CD4-positive, alpha-beta memory T cell (primary cell): ENCODE measurements around the gene TMEM151A. TPM values are rescaled to one million over a fixed set of nuclear protein-coding genes. Genes with fewer than 3 reads are reported as not detected.
"Not testable (repeated sequence)": the region's sequence is repeated elsewhere in the genome, so short reads cannot be mapped to it uniquely, and the experiment has no call there.

Experiments
- CTCF ChIA-PET: fragments of 350-600 bp; sonication (Branson Sonifier 250); formaldehyde crosslinking; loops from one replicate; lab custom pipeline; 2021; ENCODE audit warnings: inconsistent platforms; ENCODE audit not compliant: partially characterized antibody; lab: Charles Lee
- POLR2A ChIA-PET: fragments of 350-600 bp; sonication (Branson Sonifier 250); formaldehyde crosslinking; loops from one replicate; lab custom pipeline; 2021; ENCODE audit not compliant: partially characterized antibody; lab: Charles Lee
- DNase-seq, 5 donors: peaks; one replicate each; pipeline versions ENCODE4 v3.0.0 to v3.0.0-alpha.2; 2020 to 2022; ENCODE audit warnings: mixed read lengths in 1 of 5
- H3K27ac ChIP-seq: one replicate; pipeline ENCODE4 v1.7.0; 2013; ENCODE audit warnings: low read depth, low read length
- H3K27me3 ChIP-seq: 2 replicates; pipeline ENCODE4 v1.7.0; 2013; ENCODE audit warnings: mild to moderate bottlenecking, low read length, moderate library complexity; ENCODE audit not compliant: insufficient read depth
- H3K36me3 ChIP-seq: 2 replicates; pipeline ENCODE4 v1.7.0; 2013; ENCODE audit warnings: mild to moderate bottlenecking, low read length, moderate library complexity; ENCODE audit not compliant: insufficient read depth
- H3K4me1 ChIP-seq: 2 replicates; pipeline ENCODE4 v1.7.0; 2013; ENCODE audit warnings: mild to moderate bottlenecking, low read length, moderate library complexity; ENCODE audit not compliant: insufficient read depth
- H3K4me3 ChIP-seq, 2 donors: one replicate each; pipeline ENCODE4 v1.7.0; 2013; ENCODE audit warnings: low read length in 2 of 2, mild to moderate bottlenecking in 1 of 2
- H3K9me3 ChIP-seq, 2 donors: one replicate each; pipeline ENCODE4 v1.7.0; 2013; ENCODE audit warnings: low read length in 2 of 2, control low read depth in 1 of 2; ENCODE audit not compliant: control insufficient read depth in 1 of 2
- H3K27ac Mint-ChIP-seq, 7 donors: one replicate each; pipeline ENCODE4 v1.8.0; 2020 to 2021; ENCODE audit warnings: mixed read lengths in 7 of 7, mild to moderate bottlenecking in 6 of 7, inconsistent platforms in 3 of 7, moderate library complexity in 3 of 7
- H3K27me3 Mint-ChIP-seq, 2 donors: one replicate each; pipeline ENCODE4 v1.8.0; 2020 to 2021; ENCODE audit warnings: mixed read lengths in 2 of 2
- H3K36me3 Mint-ChIP-seq, 2 donors: one replicate each; pipeline ENCODE4 v1.8.0; 2020 to 2021; ENCODE audit warnings: mixed read lengths in 2 of 2, inconsistent platforms in 1 of 2, mild to moderate bottlenecking in 1 of 2
- H3K4me1 Mint-ChIP-seq, 4 donors: one replicate each; pipeline ENCODE4 v1.8.0; 2020 to 2021; ENCODE audit warnings: mixed read lengths in 4 of 4, mild to moderate bottlenecking in 1 of 4
- H3K4me3 Mint-ChIP-seq, 8 donors: one replicate each; pipeline ENCODE4 v1.8.0; 2020 to 2021; ENCODE audit warnings: mixed read lengths in 8 of 8, mild to moderate bottlenecking in 7 of 8, moderate library complexity in 6 of 8, inconsistent platforms in 3 of 8
- H3K9me3 Mint-ChIP-seq, 8 donors: one replicate each; pipeline ENCODE4 v1.8.0; 2020 to 2021; ENCODE audit warnings: mixed read lengths in 8 of 8, mild to moderate bottlenecking in 5 of 8, inconsistent platforms in 3 of 8, moderate library complexity in 1 of 8
- intact Hi-C: fragments of 100-400 bp; cut with micrococcal nuclease; formaldehyde crosslinking; loops from one replicate; pipeline ENCODE4 v1.15.1; 2023
- polyA plus RNA-seq, 2 donors: library from polyadenylated mRNA; unstranded; fragments of 300-500 nt; fragmentation: Illumina TruSeq; gene quantifications; one replicate each; pipeline ENCODE4 v1.2.3, GENCODE V29; 2021
- total RNA-seq, 2 experiments: library from RNA; stranded (reverse); gene quantifications; one replicate each; pipeline ENCODE4 v1.2.3, GENCODE V29; 2021

The TMEM151A gene
- total and polyA plus RNA-seq, 4 experiments from 2014 or later, result not detected

- H3K4me1 ChIP-seq, result peaks cover 22% of the 10 kb centered on the region
- not testable (repeated sequence) for DNase-seq, H3K27me3 Mint-ChIP-seq, H3K27ac Mint-ChIP-seq, H3K4me3 ChIP-seq, H3K36me3 Mint-ChIP-seq, H3K9me3 Mint-ChIP-seq, H3K27ac ChIP-seq, H3K9me3 ChIP-seq, H3K27me3 ChIP-seq, H3K36me3 ChIP-seq
- CTCF ChIA-PET, result interaction anchor here (0.6 to 4.7 kb wide), 28 partner anchors 8 to 478 kb away, joined by 3 to 110 read pairs (median 6); partner anchors contain the start of genes B4GAT1, BRMS1, CCDC85B and DPP3
- POLR2A ChIA-PET, result interaction anchor here (0.9 to 4.4 kb wide), 14 partner anchors 15 to 534 kb away, joined by 3 to 53 read pairs (median 11); partner anchors contain the start of genes B4GAT1, BRMS1, PELI3 and RIN1
- H3K4me1 Mint-ChIP-seq, result peaks cover 4 to 20% (median 8%) of the 10 kb centered on the region in 4 donors
- intact Hi-C loops, result loop anchor here (5.0 kb wide), 1 partner anchor 366 kb away; the partner anchor contains the start of gene RBM4B
- H3K4me3 Mint-ChIP-seq, result peak overlapping the region in 1 of 8 donors; percentile 20
These were observed 19.2 kb downstream of the TMEM151A start for GRCh38 chr11:66310803-66311440.

- H3K4me1 Mint-ChIP-seq, result peaks cover 4 to 20% (median 8%) of the 10 kb centered on the region in 4 donors
- ChIA-PET CTCF (interaction anchor here (0.6 to 4.7 kb wide), 30 partner anchors 9 to 479 kb away, joined by 3 to 110 read pairs (median 6); partner anchors contain the start of genes B4GAT1, BRMS1, CCDC85B and DPP3), POLR2A (interaction anchor here (0.7 to 4.4 kb wide), 23 partner anchors 14 to 1126 kb away, joined by 3 to 53 read pairs (median 4); partner anchors contain the start of genes B4GAT1, BRMS1, MRPL11 and PELI3)
- Histone ChIP-seq H3K4me1 (peaks cover 22% of the 10 kb centered on the region), H3K4me3 (peak overlapping the region; percentile 20 to 88), H3K9me3 (no peaks in the 10 kb centered on the region), H3K36me3 (no peaks in the 10 kb centered on the region), H3K27me3 (no peaks in the 10 kb centered on the region), H3K27ac (peak overlapping the region; percentile 62)
- H3K4me3 Mint-ChIP-seq, result peak overlapping the region; percentile 89 to 97 (median 94)
- no peaks in the 10 kb centered on the region for H3K9me3 Mint-ChIP-seq
- H3K27ac Mint-ChIP-seq, result peak overlapping the region; percentile 93 to 100 (median 99)
- no peak for DNase-seq
- H3K36me3 Mint-ChIP-seq, result peaks cover 0 to 1% of the 10 kb centered on the region in 2 donors
- intact Hi-C loops, result loop anchor here (5.0 kb wide), 1 partner anchor 366 kb away; the partner anchor contains the start of gene RBM4B
- H3K27me3 Mint-ChIP-seq, result peaks cover 2 to 3% of the 10 kb centered on the region in 2 donors
These were observed 19.8 kb downstream of the TMEM151A start for GRCh38 chr11:66311470-66311964.

GRCh38 chr11:66311965-66312548 is 20.4 kb downstream of the TMEM151A start:
- CTCF ChIA-PET, result interaction anchor here (0.6 to 4.7 kb wide), 32 partner anchors 9 to 452 kb away, joined by 3 to 110 read pairs (median 6); partner anchors contain the start of genes B4GAT1, BRMS1, CCDC85B and DPP3
- H3K27ac ChIP-seq, result peak overlapping the region; percentile 62
- H3K4me3 ChIP-seq, result peak overlapping the region; percentile 43 to 88
- Mint-ChIP-seq H3K4me3 (peak overlapping the region; percentile 89 to 97 (median 94)), H3K27me3 (peaks cover 2 to 3% of the 10 kb centered on the region in 2 donors), H3K9me3 (no peaks in the 10 kb centered on the region), H3K27ac (peak overlapping the region; percentile 93 to 100 (median 99)), H3K36me3 (peaks cover 0 to 1% of the 10 kb centered on the region in 2 donors), H3K4me1 (peaks cover 4 to 20% (median 8%) of the 10 kb centered on the region in 4 donors)
- intact Hi-C loops, result loop anchor here (1.0 to 5.0 kb wide), 8 partner anchors 16 to 365 kb away; partner anchors contain the start of genes BRMS1, MRPL11, RAB1B and RBM4B
- POLR2A ChIA-PET, result interaction anchor here (0.6 to 4.4 kb wide), 31 partner anchors 10 to 1126 kb away, joined by 3 to 53 read pairs (median 4); partner anchors contain the start of genes ACTN3, B4GAT1, BRMS1 and C11orf68
- no peaks in the 10 kb centered on the region for H3K27me3 ChIP-seq
- peaks cover 22% of the 10 kb centered on the region for H3K4me1 ChIP-seq
- no peaks in the 10 kb centered on the region for H3K9me3 ChIP-seq
- DNase-seq, result peak; percentile 97 to 99 (median 98)
- no peaks in the 10 kb centered on the region for H3K36me3 ChIP-seq

GRCh38 chr11:66312549-66313320 is 21.0 kb downstream of the TMEM151A start:
- intact Hi-C loops, result loop anchor here (1.0 to 5.0 kb wide), 8 partner anchors 16 to 365 kb away; partner anchors contain the start of genes BRMS1, MRPL11, RAB1B and RBM4B
- peak; percentile 94 to 99 (median 96) for DNase-seq
- H3K9me3 Mint-ChIP-seq, result no peaks in the 10 kb centered on the region
- H3K9me3 ChIP-seq, result no peaks in the 10 kb centered on the region
- no peaks in the 10 kb centered on the region for H3K27me3 ChIP-seq
- peak overlapping the region; percentile 62 for H3K27ac ChIP-seq
- H3K4me1 Mint-ChIP-seq, result peaks cover 8 to 23% (median 13%) of the 10 kb centered on the region in 4 donors
- no peaks in the 10 kb centered on the region for H3K36me3 ChIP-seq
- H3K4me3 Mint-ChIP-seq, result peak overlapping the region; percentile 89 to 97 (median 94)
- peak overlapping the region; percentile 93 to 100 (median 99) for H3K27ac Mint-ChIP-seq
- H3K4me3 ChIP-seq, result peak overlapping the region; percentile 78 to 88
- peaks cover 2% of the 10 kb centered on the region in 2 donors for H3K27me3 Mint-ChIP-seq
- ChIA-PET POLR2A (interaction anchor here (0.6 to 4.4 kb wide), 30 partner anchors 9 to 1125 kb away, joined by 3 to 53 read pairs (median 4); partner anchors contain the start of genes ACTN3, B4GAT1, BRMS1 and C11orf68), CTCF (interaction anchor here (0.7 to 4.7 kb wide), 20 partner anchors 9 to 453 kb away, joined by 3 to 110 read pairs (median 10); partner anchors contain the start of genes B4GAT1, BRMS1, CCDC85B and MRPL11)
- H3K36me3 Mint-ChIP-seq, result peaks cover 0 to 1% of the 10 kb centered on the region in 2 donors
- H3K4me1 ChIP-seq, result peaks cover 26% of the 10 kb centered on the region

- ChIA-PET POLR2A (interaction anchor here (1.0 to 4.4 kb wide), 13 partner anchors 8 to 1124 kb away, joined by 3 to 53 read pairs (median 10); partner anchors contain the start of genes B4GAT1, BRMS1, EHBP1L1 and PACS1), CTCF (interaction anchor here (1.2 to 4.7 kb wide), 8 partner anchors 8 to 90 kb away, joined by 3 to 110 read pairs (median 32); partner anchors contain the start of genes B4GAT1, BRMS1 and RIN1)
- Mint-ChIP-seq H3K9me3 (no peaks in the 10 kb centered on the region), H3K4me1 (peaks cover 10 to 31% (median 20%) of the 10 kb centered on the region in 4 donors), H3K27me3 (peaks cover 2% of the 10 kb centered on the region in 2 donors), H3K27ac (peak overlapping the region; percentile 87 to 99 (median 98)), H3K36me3 (peaks cover 0 to 1% of the 10 kb centered on the region in 2 donors), H3K4me3 (peak overlapping the region; percentile 89 to 97 (median 94))
- Histone ChIP-seq H3K4me1 (peaks cover 34% of the 10 kb centered on the region), H3K27me3 (no peaks in the 10 kb centered on the region), H3K27ac (peak overlapping the region; percentile 62), H3K9me3 (no peaks in the 10 kb centered on the region), H3K36me3 (no peaks in the 10 kb centered on the region), H3K4me3 (peak overlapping the region; percentile 78 to 88)
- peak in 1 of 5 donors; percentile 46 for DNase-seq
- intact Hi-C loops, result loop anchor here (2.0 to 5.0 kb wide), 2 partner anchors 125 to 364 kb away; partner anchors contain the start of genes MRPL11 and RBM4B
These were observed 21.9 kb downstream of the TMEM151A start for GRCh38 chr11:66313321-66314185.
